H1 (cell line): ENCODE results near the gene COL4A1. TPM values are rescaled to one million over a fixed set of nuclear protein-coding genes. Genes with fewer than 3 reads are reported as not detected.

Experiments used
- EP300 ChIP-seq, 2 experiments: IDR thresholded peaks; 1 replicate in 1 of 2; 2 replicates in 1 of 2; pipeline ENCODE4 v1.6.1; 2011 to 2012; ENCODE audit warnings: low read depth in 2 of 2, low read length in 2 of 2, mild to moderate bottlenecking in 2 of 2, borderline replicate concordance in 1 of 2, inconsistent platforms in 1 of 2, moderate library complexity in 1 of 2
- polyA plus RNA-seq, 7 experiments: library from polyadenylated mRNA; depleted of rRNA in 3 of 7; stranded (reverse) in 5 of 7; unstranded in 2 of 7; fragments of >200 nt in 5 of 7; fragments of 200-250 nt in 2 of 7; gene quantifications; 1 replicate in 5 of 7; 2 replicates in 1 of 7; 4 replicates in 1 of 7; pipeline versions ENCODE4 v1.2.1 to v1.2.3, GENCODE V29; 2011 to 2013; ENCODE audit warnings: missing spikeins in 2 of 7, mixed read lengths in 2 of 7
- total RNA-seq: library from RNA; stranded (reverse); fragmentation: NEBNext Ultra II Directional; extraction: Animal tissue kit (Norgen Biotek cat#: 25700); gene quantifications from 2 replicates; pipeline ENCODE4 v1.2.1, GENCODE V29; 2021

COL4A1 gene
- total and polyA plus RNA-seq, 2 of the 8 experiments (the other 6 are each of a cell fraction or from before 2014, with no cell fraction given): 30.7 to 82.0 TPM

DNA sequence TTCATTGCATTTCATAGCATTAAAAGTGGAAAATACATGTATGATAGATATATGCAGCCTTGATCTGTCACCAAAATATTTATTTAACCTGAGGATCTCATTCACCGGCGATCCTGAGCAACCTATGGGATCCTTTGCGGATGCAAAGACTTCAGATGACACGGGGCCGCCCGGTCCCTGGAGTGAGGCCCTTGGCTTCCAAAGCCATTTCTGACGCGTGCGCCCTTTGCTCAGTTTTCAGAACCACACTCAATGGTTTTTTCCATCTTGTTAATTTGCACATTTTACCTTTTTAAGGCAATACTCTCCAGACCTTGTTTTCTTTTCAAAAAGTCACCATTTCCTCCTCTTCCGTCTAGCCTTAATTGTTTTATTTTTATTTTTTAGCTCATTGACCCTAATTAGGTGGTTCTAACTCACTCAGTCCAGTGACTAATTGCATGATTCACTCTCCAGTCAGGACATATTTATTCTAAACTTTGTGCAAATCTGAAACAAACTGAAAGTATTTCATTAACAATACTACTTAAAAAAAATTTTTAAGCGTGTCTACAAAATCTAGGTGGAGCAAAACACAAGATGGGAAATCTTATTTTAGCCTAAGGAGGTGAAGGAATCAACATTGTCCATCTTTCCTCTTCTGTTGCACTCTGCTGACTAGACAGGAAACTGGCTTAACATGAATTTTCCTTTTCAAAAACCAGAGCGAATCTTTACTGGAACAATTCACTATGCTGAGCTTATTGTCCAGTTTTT is 47.9 kb downstream of the COL4A1 start (continued):
- TF ChIP-seq EP300 (IDR thresholded peaks at IDR 0.05; ENCODE audit: borderline replicate concordance in 1 of 2, low read depth in 2 of 2, low read length in 2 of 2): no peak
